SKM-1 treated with dmso at 0.1 percent for 144 hours (cell line): ENCODE data around the gene TMEM121B.
A peak's percentile ranks its signal among the peaks of the same experiment; 100 is the strongest.

ENCODE experiments used
- DNase-seq: peaks from one replicate; lab custom pipeline; 2025; ENCODE audit not compliant: unreplicated experiment; lab: John Stamatoyannopoulos, UW

Gene TMEM121B

GRCh38 chr22:17095538-17095937 lies 25.6 kb downstream of the TMEM121B start:
- DNase-seq: no peak

GRCh38 chr22:17093081-17093480 lies 28.1 kb downstream of the TMEM121B start:
- no peak for DNase-seq

- no peak for DNase-seq
Measured at GRCh38 chr22:17091851-17092250, 29.3 kb downstream of the TMEM121B start.

- DNase-seq: no peak
Measured at GRCh38 chr22:17090550-17090949, 30.6 kb downstream of the TMEM121B start.

GRCh38 chr22:17087498-17088131 lies 33.5 kb downstream of the TMEM121B start:
- peak; percentile 54 for DNase-seq

- no peak for DNase-seq
Measured at GRCh38 chr22:17086788-17087497, 34.2 kb downstream of the TMEM121B start.

- no peak for DNase-seq
Measured at GRCh38 chr22:17086296-17086695, 34.9 kb downstream of the TMEM121B start.

GRCh38 chr22:17085277-17086181 lies 35.6 kb downstream of the TMEM121B start:
- DNase-seq: no peak

GRCh38 chr22:17084554-17085276 lies 36.4 kb downstream of the TMEM121B start, which contains the start of gene IL17RA:
Gene IL17RA, plus strand, starts transcription at chr22:17085000. Its CDS starts 92 bp downstream, at chr22:17085092.
- peak; percentile 82 for DNase-seq

GRCh38 chr22:17083811-17084441 lies 37.2 kb downstream of the TMEM121B start:
- no peak for DNase-seq

GRCh38 chr22:17083255-17083654 lies 37.9 kb downstream of the TMEM121B start:
- no peak for DNase-seq

- no peak for DNase-seq
Measured at GRCh38 chr22:17079572-17079971, 41.6 kb downstream of the TMEM121B start.

- DNase-seq: no peak
Measured at GRCh38 chr22:17077255-17077654, 43.9 kb downstream of the TMEM121B start.

- no peak for DNase-seq
Measured at GRCh38 chr22:17074648-17075002, 46.5 kb downstream of the TMEM121B start.

GRCh38 chr22:17072877-17073276 lies 48.3 kb downstream of the TMEM121B start:
- no peak for DNase-seq
